CD4-positive, alpha-beta T cell (primary cell): ENCODE data around the gene FAM53B. TPM values are rescaled to one million over a fixed set of nuclear protein-coding genes. Genes with fewer than 3 reads are reported as not detected.
A peak's percentile ranks its signal among the peaks of the same experiment; 100 is the strongest.

ENCODE experiments used
- ATAC-seq: fragments of 200-7000 bp; cut with Tn5 transposase; one replicate; pipeline ENCODE4 v1.10.0; 2022; ENCODE audit warnings: mild to moderate bottlenecking; ENCODE audit not compliant: poor library complexity
- CTCF ChIA-PET: fragments of 350-600 bp; sonication (Branson Sonifier 250); formaldehyde crosslinking; loops from one replicate; lab custom pipeline; 2021; ENCODE audit warnings: antibody characterized with exemption, inconsistent platforms; lab: Charles Lee
- POLR2A ChIA-PET: fragments of 350-600 bp; sonication (Branson Sonifier 250); formaldehyde crosslinking; loops from one replicate; lab custom pipeline; 2021; ENCODE audit warnings: antibody characterized with exemption, inconsistent platforms; lab: Charles Lee
- DNase-seq, 14 experiments: peaks; one replicate each; pipeline ENCODE4 v3.0.0-alpha.2; 2013 to 2020; ENCODE audit warnings: mixed read lengths in 2 of 14
- H3K27ac ChIP-seq, 2 donors: one replicate each; pipeline versions ENCODE4 v1.5.1 to v1.7.0; 2013; ENCODE audit warnings: low read length in 2 of 2, low read depth in 1 of 2, mild to moderate bottlenecking in 1 of 2
- H3K27me3 ChIP-seq, 2 experiments: 1 replicate in 1 of 2; 2 replicates in 1 of 2; pipeline versions ENCODE4 v1.6.1 to v1.7.0; 2013; ENCODE audit warnings: low read length in 2 of 2, control low read depth in 1 of 2, mild to moderate bottlenecking in 1 of 2, moderate library complexity in 1 of 2; ENCODE audit not compliant: insufficient read depth in 2 of 2, control insufficient read depth in 1 of 2
- H3K36me3 ChIP-seq: one replicate; pipeline ENCODE4 v1.6.1; 2013; ENCODE audit warnings: low read length, control low read depth; ENCODE audit not compliant: insufficient read depth
- H3K4me1 ChIP-seq: one replicate; pipeline ENCODE4 v1.6.1; 2013; ENCODE audit warnings: low read length, control low read depth; ENCODE audit not compliant: insufficient read depth
- H3K4me3 ChIP-seq: one replicate; pipeline ENCODE4 v1.5.1; 2013; ENCODE audit warnings: mild to moderate bottlenecking, low read length, moderate library complexity
- H3K9me3 ChIP-seq, 2 experiments: 1 replicate in 1 of 2; 2 replicates in 1 of 2; pipeline versions ENCODE4 v1.6.1 to v1.7.0; 2013; ENCODE audit warnings: low read length in 2 of 2, mild to moderate bottlenecking in 2 of 2, control low read depth in 1 of 2, moderate library complexity in 1 of 2; ENCODE audit not compliant: control insufficient read depth in 1 of 2, insufficient read depth in 1 of 2
- H3K27ac Mint-ChIP-seq: one replicate; pipeline ENCODE4 v1.8.0; 2020; ENCODE audit warnings: mixed read lengths
- H3K27me3 Mint-ChIP-seq: one replicate; pipeline ENCODE4 v1.8.0; 2021; ENCODE audit warnings: mixed read lengths
- H3K36me3 Mint-ChIP-seq: one replicate; pipeline ENCODE4 v1.8.0; 2021; ENCODE audit warnings: low read depth, mixed read lengths
- H3K4me1 Mint-ChIP-seq: one replicate; pipeline ENCODE4 v1.8.0; 2021; ENCODE audit warnings: low read depth, mixed read lengths
- H3K4me3 Mint-ChIP-seq: one replicate; pipeline ENCODE4 v1.8.0; 2020; ENCODE audit warnings: mild to moderate bottlenecking, mixed read lengths
- H3K9me3 Mint-ChIP-seq: one replicate; pipeline ENCODE4 v1.8.0; 2020; ENCODE audit warnings: mixed read lengths
- CTCF ChIP-seq: fragments of 200-600 bp; IDR thresholded peaks from one replicate; pipeline ENCODE4 v1.8.0; 2022; ENCODE audit warnings: antibody characterized with exemption, mild to moderate bottlenecking
- intact Hi-C, 2 experiments: fragments of 100-400 bp; cut with DNase I in 1 of 2; cut with micrococcal nuclease in 1 of 2; formaldehyde crosslinking; loops; one replicate each; pipeline versions ENCODE4 v1.15.1 to v1.9.0; 2023 to 2025; cut with DNase I, micrococcal nuclease
- total RNA-seq, 174 experiments: library from RNA in 2 of 174; stranded (reverse) in 2 of 174; gene quantifications; one replicate each; pipeline ENCODE4 v1.2.3 and lab custom pipeline; 2021 to 2026

FAM53B gene
- total RNA-seq, 2 experiments from 2014 or later: 32.9 to 33.6 TPM

GRCh38 chr10:124661660-124662180 lies 82.5 kb downstream of the FAM53B start:
- Histone ChIP-seq H3K27me3 (no peaks in the 10 kb centered on the region), H3K4me1 (peaks cover 94% of the 10 kb centered on the region), H3K4me3 (no peak overlapping the region), H3K27ac (peak overlapping the region in 1 of 2 donors; percentile 58), H3K9me3 (no peaks in the 10 kb centered on the region), H3K36me3 (peaks cover 44% of the 10 kb centered on the region)
- no peak overlapping the region for H3K4me3 Mint-ChIP-seq
- no peaks in the 10 kb centered on the region for H3K9me3 Mint-ChIP-seq
- ATAC-seq (no peak), DNase-seq (no peak)
- intact Hi-C loops: no loop called here
- TF ChIP-seq CTCF: no peak
- ChIA-PET CTCF (interaction anchor here (1.8 kb wide), 1 partner anchor 35 kb away, joined by 5 read pairs; no protein-coding TSS in a partner anchor), POLR2A (interaction anchor here (0.9 to 1.5 kb wide), 3 partner anchors 9 to 28 kb away, joined by 3 to 4 read pairs (median 3); no protein-coding TSS in a partner anchor)
- peaks cover 13% of the 10 kb centered on the region for H3K36me3 Mint-ChIP-seq
- H3K4me1 Mint-ChIP-seq: peaks cover 65% of the 10 kb centered on the region
- no peaks in the 10 kb centered on the region for H3K27me3 Mint-ChIP-seq
- H3K27ac Mint-ChIP-seq: peak overlapping the region; percentile 81

GRCh38 chr10:124660404-124661125 lies 83.6 kb downstream of the FAM53B start:
- no peaks in the 10 kb centered on the region for H3K9me3 Mint-ChIP-seq
- ATAC-seq: no peak
- peaks cover 93% of the 10 kb centered on the region for H3K4me1 ChIP-seq
- intact Hi-C loops: no loop called here
- DNase-seq: no peak
- H3K27me3 Mint-ChIP-seq: no peaks in the 10 kb centered on the region
- H3K4me3 ChIP-seq: no peak overlapping the region
- no peaks in the 10 kb centered on the region for H3K27me3 ChIP-seq
- no peak for TF ChIP-seq CTCF
- H3K36me3 ChIP-seq: peaks cover 36% of the 10 kb centered on the region
- H3K4me1 Mint-ChIP-seq: peaks cover 73% of the 10 kb centered on the region
- ChIA-PET POLR2A (interaction anchor here (1.0 to 1.5 kb wide), 5 partner anchors 12 to 41 kb away, joined by 3 to 5 read pairs (median 4); no protein-coding TSS in a partner anchor), CTCF (interaction anchor here (1.8 to 2.0 kb wide), 3 partner anchors 18 to 34 kb away, joined by 5 to 7 read pairs (median 6); no protein-coding TSS in a partner anchor)
- H3K4me3 Mint-ChIP-seq: no peak overlapping the region
- H3K27ac ChIP-seq: peak overlapping the region in 1 of 2 donors; percentile 58
- peaks cover 17% of the 10 kb centered on the region for H3K36me3 Mint-ChIP-seq
- no peaks in the 10 kb centered on the region for H3K9me3 ChIP-seq
- H3K27ac Mint-ChIP-seq: peak overlapping the region; percentile 81

- Mint-ChIP-seq H3K4me1 (peaks cover 77% of the 10 kb centered on the region), H3K4me3 (peak overlapping the region; percentile 30), H3K27ac (peak overlapping the region; percentile 81), H3K27me3 (no peaks in the 10 kb centered on the region), H3K9me3 (no peaks in the 10 kb centered on the region), H3K36me3 (peaks cover 17% of the 10 kb centered on the region)
- H3K9me3 ChIP-seq: no peaks in the 10 kb centered on the region
- no peaks in the 10 kb centered on the region for H3K27me3 ChIP-seq
- intact Hi-C loops: no loop called here
- peak in 3 of 14 experiments; percentile 32 to 47 (median 46) for DNase-seq
- peak overlapping the region; percentile 9 for H3K4me3 ChIP-seq
- TF ChIP-seq CTCF: no peak
- CTCF ChIA-PET: interaction anchor here (0.9 to 2.0 kb wide), 5 partner anchors 12 to 83 kb away, joined by 3 to 7 read pairs (median 5); no protein-coding TSS in a partner anchor
- peak overlapping the region; percentile 57 to 83 for H3K27ac ChIP-seq
- H3K4me1 ChIP-seq: peaks cover 93% of the 10 kb centered on the region
- peaks cover 29% of the 10 kb centered on the region for H3K36me3 ChIP-seq
- ATAC-seq: no peak
- POLR2A ChIA-PET: interaction anchor here (0.9 to 1.4 kb wide), 11 partner anchors 10 to 82 kb away, joined by 3 to 11 read pairs (median 3); no protein-coding TSS in a partner anchor
These were observed 84.8 kb downstream of the FAM53B start for GRCh38 chr10:124659380-124659779.
